GM18873 (cell line): ENCODE data around the gene PTAR1.

Experiments used
- ATAC-seq: cut with Tn5 transposase; IDR thresholded peaks from one replicate; pipeline ENCODE4 v1.9.1; 2021; ENCODE audit warnings: mild to moderate bottlenecking, moderate library complexity, moderate number of reproducible peaks; ENCODE audit not compliant: unreplicated experiment, low FRiP score

PTAR1 gene

GRCh38 chr9:69755205-69755604 lies 4.6 kb downstream of the PTAR1 start:
- no peak for ATAC-seq

- no peak for ATAC-seq
Measured at GRCh38 chr9:69753830-69754229, 6.0 kb downstream of the PTAR1 start.

GRCh38 chr9:69750085-69750484 lies 9.7 kb downstream of the PTAR1 start:
- no peak for ATAC-seq

GRCh38 chr9:69748304-69748703 lies 11.5 kb downstream of the PTAR1 start:
- ATAC-seq, result no peak

- ATAC-seq, result no peak
Measured at GRCh38 chr9:69746859-69747560, 12.8 kb downstream of the PTAR1 start.

GRCh38 chr9:69745716-69746437 lies 13.9 kb downstream of the PTAR1 start:
- ATAC-seq, result no peak

- ATAC-seq, result no peak
Measured at GRCh38 chr9:69744688-69745380, 15.0 kb downstream of the PTAR1 start.

GRCh38 chr9:69743930-69744329 lies 15.9 kb downstream of the PTAR1 start:
- no peak for ATAC-seq

- no peak for ATAC-seq
Measured at GRCh38 chr9:69740872-69741505, 18.8 kb downstream of the PTAR1 start.

GRCh38 chr9:69731348-69731747 lies 28.5 kb downstream of the PTAR1 start:
- no peak for ATAC-seq

GRCh38 chr9:69719983-69720382 lies 39.8 kb downstream of the PTAR1 start:
- no peak for ATAC-seq

- ATAC-seq, result no peak
Measured at GRCh38 chr9:69719367-69719766, 40.4 kb downstream of the PTAR1 start.

GRCh38 chr9:69718218-69718617 lies 41.6 kb downstream of the PTAR1 start:
- ATAC-seq, result no peak

- no peak for ATAC-seq
Measured at GRCh38 chr9:69715825-69716224, 44.0 kb downstream of the PTAR1 start.

GRCh38 chr9:69715096-69715495 lies 44.7 kb downstream of the PTAR1 start:
- ATAC-seq, result no peak

- ATAC-seq, result no peak
Measured at GRCh38 chr9:69697475-69697874, 62.3 kb downstream of the PTAR1 start.

- ATAC-seq, result no peak
Measured at GRCh38 chr9:69696802-69697201, 63.0 kb downstream of the PTAR1 start.

GRCh38 chr9:69689991-69690538 lies 69.7 kb downstream of the PTAR1 start:
- ATAC-seq, result no peak

GRCh38 chr9:69683927-69684326 lies 75.9 kb downstream of the PTAR1 start:
- no peak for ATAC-seq

- ATAC-seq, result no peak
Measured at GRCh38 chr9:69678843-69679538, 80.8 kb downstream of the PTAR1 start.
